ENCODE measurements around the gene VAMP5. TPM values are rescaled to one million over a fixed set of nuclear protein-coding genes. Genes with fewer than 3 reads are reported as not detected.

The VAMP5 gene
- total and polyA plus RNA-seq, 2 of the 8 experiments (the other 6 are each of a cell fraction or from before 2014, with no cell fraction given), result 4.7 to 14.2 TPM

DNA sequence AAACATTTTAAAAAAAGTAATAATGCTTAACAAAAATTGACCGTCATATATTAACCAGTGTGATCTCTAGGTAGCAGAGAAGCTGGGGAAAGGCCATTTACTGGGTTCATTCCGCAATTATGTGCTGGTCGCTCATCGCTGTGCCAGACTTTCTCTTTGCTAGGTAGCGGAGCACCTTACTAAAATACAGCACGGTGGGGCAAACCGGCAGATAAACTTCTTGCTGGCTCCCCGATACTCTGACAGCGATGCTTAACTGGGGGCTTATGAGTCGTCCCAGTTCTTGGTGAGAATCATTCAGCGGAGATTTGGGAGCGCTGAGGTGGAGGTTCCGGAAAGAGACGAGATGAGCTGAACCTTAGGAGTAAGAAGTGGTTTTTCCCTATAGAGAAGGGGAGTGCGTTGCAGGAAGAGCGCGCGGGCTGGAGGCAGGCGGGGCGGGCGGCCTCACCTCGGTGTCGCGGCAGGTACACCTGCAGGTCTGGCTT lies 27.0 kb downstream of the VAMP5 start (continued):
- TF ChIP-seq, protein P1, sequence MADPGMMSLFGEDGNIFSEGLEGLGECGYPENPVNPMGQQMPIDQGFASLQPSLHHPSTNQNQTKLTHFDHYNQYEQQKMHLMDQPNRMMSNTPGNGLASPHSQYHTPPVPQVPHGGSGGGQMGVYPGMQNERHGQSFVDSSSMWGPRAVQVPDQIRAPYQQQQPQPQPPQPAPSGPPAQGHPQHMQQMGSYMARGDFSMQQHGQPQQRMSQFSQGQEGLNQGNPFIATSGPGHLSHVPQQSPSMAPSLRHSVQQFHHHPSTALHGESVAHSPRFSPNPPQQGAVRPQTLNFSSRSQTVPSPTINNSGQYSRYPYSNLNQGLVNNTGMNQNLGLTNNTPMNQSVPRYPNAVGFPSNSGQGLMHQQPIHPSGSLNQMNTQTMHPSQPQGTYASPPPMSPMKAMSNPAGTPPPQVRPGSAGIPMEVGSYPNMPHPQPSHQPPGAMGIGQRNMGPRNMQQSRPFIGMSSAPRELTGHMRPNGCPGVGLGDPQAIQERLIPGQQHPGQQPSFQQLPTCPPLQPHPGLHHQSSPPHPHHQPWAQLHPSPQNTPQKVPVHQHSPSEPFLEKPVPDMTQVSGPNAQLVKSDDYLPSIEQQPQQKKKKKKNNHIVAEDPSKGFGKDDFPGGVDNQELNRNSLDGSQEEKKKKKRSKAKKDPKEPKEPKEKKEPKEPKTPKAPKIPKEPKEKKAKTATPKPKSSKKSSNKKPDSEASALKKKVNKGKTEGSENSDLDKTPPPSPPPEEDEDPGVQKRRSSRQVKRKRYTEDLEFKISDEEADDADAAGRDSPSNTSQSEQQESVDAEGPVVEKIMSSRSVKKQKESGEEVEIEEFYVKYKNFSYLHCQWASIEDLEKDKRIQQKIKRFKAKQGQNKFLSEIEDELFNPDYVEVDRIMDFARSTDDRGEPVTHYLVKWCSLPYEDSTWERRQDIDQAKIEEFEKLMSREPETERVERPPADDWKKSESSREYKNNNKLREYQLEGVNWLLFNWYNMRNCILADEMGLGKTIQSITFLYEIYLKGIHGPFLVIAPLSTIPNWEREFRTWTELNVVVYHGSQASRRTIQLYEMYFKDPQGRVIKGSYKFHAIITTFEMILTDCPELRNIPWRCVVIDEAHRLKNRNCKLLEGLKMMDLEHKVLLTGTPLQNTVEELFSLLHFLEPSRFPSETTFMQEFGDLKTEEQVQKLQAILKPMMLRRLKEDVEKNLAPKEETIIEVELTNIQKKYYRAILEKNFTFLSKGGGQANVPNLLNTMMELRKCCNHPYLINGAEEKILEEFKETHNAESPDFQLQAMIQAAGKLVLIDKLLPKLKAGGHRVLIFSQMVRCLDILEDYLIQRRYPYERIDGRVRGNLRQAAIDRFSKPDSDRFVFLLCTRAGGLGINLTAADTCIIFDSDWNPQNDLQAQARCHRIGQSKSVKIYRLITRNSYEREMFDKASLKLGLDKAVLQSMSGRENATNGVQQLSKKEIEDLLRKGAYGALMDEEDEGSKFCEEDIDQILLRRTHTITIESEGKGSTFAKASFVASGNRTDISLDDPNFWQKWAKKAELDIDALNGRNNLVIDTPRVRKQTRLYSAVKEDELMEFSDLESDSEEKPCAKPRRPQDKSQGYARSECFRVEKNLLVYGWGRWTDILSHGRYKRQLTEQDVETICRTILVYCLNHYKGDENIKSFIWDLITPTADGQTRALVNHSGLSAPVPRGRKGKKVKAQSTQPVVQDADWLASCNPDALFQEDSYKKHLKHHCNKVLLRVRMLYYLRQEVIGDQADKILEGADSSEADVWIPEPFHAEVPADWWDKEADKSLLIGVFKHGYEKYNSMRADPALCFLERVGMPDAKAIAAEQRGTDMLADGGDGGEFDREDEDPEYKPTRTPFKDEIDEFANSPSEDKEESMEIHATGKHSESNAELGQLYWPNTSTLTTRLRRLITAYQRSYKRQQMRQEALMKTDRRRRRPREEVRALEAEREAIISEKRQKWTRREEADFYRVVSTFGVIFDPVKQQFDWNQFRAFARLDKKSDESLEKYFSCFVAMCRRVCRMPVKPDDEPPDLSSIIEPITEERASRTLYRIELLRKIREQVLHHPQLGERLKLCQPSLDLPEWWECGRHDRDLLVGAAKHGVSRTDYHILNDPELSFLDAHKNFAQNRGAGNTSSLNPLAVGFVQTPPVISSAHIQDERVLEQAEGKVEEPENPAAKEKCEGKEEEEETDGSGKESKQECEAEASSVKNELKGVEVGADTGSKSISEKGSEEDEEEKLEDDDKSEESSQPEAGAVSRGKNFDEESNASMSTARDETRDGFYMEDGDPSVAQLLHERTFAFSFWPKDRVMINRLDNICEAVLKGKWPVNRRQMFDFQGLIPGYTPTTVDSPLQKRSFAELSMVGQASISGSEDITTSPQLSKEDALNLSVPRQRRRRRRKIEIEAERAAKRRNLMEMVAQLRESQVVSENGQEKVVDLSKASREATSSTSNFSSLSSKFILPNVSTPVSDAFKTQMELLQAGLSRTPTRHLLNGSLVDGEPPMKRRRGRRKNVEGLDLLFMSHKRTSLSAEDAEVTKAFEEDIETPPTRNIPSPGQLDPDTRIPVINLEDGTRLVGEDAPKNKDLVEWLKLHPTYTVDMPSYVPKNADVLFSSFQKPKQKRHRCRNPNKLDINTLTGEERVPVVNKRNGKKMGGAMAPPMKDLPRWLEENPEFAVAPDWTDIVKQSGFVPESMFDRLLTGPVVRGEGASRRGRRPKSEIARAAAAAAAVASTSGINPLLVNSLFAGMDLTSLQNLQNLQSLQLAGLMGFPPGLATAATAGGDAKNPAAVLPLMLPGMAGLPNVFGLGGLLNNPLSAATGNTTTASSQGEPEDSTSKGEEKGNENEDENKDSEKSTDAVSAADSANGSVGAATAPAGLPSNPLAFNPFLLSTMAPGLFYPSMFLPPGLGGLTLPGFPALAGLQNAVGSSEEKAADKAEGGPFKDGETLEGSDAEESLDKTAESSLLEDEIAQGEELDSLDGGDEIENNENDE (IDR thresholded peaks at IDR 0.05; ENCODE audit: insufficient replicate concordance, low read length), result no peak
- TF ChIP-seq CBX8 (IDR thresholded peaks at IDR 0.05; ENCODE audit: borderline replicate concordance, low read depth, low read length) (no peak), MAFK (IDR thresholded peaks at IDR 0.05; ENCODE audit: low read depth, low read length) (no peak), JUND (IDR thresholded peaks at IDR 0.05; ENCODE audit: low read length) (no peak), RBBP5 (IDR thresholded peaks at IDR 0.05; ENCODE audit: borderline replicate concordance, low read depth, low read length) (no peak), SP2 (IDR thresholded peaks at IDR 0.05; ENCODE audit: low read length) (no peak), BRCA1 (IDR thresholded peaks at IDR 0.05; ENCODE audit: low read depth, low read length) (no peak)
- TF ChIP-seq, protein P2, sequence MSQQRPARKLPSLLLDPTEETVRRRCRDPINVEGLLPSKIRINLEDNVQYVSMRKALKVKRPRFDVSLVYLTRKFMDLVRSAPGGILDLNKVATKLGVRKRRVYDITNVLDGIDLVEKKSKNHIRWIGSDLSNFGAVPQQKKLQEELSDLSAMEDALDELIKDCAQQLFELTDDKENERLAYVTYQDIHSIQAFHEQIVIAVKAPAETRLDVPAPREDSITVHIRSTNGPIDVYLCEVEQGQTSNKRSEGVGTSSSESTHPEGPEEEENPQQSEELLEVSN (IDR thresholded peaks at IDR 0.05), result no peak

All from H1 (cell line).